ENCODE data around the gene CPNE5.

DNA sequence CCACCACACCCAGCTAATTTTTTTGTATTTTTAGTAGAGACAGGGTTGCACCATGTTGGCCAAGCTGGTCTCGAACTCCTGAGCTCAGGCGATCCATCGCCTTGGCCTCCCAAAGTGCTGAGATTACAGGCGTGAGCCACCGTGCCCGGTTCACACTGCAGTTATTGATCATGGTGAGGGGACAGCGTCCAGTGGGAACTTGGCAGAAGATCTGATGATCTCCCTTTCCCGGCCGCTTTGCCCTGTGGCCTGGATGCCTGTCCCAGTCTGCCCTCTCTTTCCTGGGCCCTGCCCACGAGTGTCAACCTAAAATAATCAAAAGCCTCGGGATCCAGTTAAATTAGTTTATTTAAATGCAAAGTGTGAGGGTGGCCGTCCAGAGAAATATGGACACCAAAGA is 42.2 kb downstream of the CPNE5 start:
- TF ChIP-seq, protein P1, sequence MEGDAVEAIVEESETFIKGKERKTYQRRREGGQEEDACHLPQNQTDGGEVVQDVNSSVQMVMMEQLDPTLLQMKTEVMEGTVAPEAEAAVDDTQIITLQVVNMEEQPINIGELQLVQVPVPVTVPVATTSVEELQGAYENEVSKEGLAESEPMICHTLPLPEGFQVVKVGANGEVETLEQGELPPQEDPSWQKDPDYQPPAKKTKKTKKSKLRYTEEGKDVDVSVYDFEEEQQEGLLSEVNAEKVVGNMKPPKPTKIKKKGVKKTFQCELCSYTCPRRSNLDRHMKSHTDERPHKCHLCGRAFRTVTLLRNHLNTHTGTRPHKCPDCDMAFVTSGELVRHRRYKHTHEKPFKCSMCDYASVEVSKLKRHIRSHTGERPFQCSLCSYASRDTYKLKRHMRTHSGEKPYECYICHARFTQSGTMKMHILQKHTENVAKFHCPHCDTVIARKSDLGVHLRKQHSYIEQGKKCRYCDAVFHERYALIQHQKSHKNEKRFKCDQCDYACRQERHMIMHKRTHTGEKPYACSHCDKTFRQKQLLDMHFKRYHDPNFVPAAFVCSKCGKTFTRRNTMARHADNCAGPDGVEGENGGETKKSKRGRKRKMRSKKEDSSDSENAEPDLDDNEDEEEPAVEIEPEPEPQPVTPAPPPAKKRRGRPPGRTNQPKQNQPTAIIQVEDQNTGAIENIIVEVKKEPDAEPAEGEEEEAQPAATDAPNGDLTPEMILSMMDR (IDR thresholded peaks at IDR 0.05), result no peak
- no peak for TF ChIP-seq EZH2 (IDR thresholded peaks at IDR 0.05)
- TF ChIP-seq EZH2phosphoT487 (IDR thresholded peaks at IDR 0.05), result no peak
